Fibroblast of mammary gland (primary cell): ENCODE data around the gene HERC2.
"Not testable (repeated sequence)": the region's sequence is repeated elsewhere in the genome, so short reads cannot be mapped to it uniquely, and the experiment has no call there.

Source experiments
- DNase-seq: peaks from one replicate; pipeline ENCODE4 v3.0.0-alpha.2; 2010; ENCODE audit warnings: low read depth
- H3K4me3 ChIP-seq: 2 replicates; pipeline ENCODE4 v1.5.1; 2011; ENCODE audit warnings: low read depth, mild to moderate bottlenecking, low read length, moderate library complexity; ENCODE audit not compliant: control insufficient read depth
- TF ChIP-seq, protein P1 (sequence below): conservative IDR thresholded peaks from 2 replicates; pipeline ENCODE4 v1.5.1; 2011; ENCODE audit warnings: low read depth, low read length, inconsistent platforms; ENCODE audit not compliant: control insufficient read depth, insufficient read depth

The HERC2 gene

DNA sequence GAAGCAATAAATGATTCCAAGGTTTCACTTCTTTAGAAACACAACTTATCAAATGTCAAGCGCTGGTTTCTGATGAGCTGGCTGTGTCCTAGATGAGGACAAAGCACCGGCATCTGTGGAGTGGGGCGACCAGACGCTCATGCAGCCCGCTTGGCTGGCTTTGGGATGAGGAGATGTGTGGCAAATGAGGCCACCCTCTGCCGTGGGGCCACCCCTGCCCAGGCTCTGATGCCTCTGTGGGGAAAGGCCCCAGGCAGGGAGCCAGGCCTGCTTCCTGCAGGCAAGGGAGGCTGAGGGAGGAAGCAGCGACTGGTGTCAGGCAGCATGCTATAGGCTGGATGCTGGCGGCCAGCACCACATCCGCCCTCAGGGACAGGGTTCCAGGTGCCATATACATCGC is 102.9 kb downstream of the HERC2 start:
- TF ChIP-seq, protein P1, sequence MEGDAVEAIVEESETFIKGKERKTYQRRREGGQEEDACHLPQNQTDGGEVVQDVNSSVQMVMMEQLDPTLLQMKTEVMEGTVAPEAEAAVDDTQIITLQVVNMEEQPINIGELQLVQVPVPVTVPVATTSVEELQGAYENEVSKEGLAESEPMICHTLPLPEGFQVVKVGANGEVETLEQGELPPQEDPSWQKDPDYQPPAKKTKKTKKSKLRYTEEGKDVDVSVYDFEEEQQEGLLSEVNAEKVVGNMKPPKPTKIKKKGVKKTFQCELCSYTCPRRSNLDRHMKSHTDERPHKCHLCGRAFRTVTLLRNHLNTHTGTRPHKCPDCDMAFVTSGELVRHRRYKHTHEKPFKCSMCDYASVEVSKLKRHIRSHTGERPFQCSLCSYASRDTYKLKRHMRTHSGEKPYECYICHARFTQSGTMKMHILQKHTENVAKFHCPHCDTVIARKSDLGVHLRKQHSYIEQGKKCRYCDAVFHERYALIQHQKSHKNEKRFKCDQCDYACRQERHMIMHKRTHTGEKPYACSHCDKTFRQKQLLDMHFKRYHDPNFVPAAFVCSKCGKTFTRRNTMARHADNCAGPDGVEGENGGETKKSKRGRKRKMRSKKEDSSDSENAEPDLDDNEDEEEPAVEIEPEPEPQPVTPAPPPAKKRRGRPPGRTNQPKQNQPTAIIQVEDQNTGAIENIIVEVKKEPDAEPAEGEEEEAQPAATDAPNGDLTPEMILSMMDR = no peak
- DNase-seq = no peak
- H3K4me3 ChIP-seq = no peak overlapping the region

DNA sequence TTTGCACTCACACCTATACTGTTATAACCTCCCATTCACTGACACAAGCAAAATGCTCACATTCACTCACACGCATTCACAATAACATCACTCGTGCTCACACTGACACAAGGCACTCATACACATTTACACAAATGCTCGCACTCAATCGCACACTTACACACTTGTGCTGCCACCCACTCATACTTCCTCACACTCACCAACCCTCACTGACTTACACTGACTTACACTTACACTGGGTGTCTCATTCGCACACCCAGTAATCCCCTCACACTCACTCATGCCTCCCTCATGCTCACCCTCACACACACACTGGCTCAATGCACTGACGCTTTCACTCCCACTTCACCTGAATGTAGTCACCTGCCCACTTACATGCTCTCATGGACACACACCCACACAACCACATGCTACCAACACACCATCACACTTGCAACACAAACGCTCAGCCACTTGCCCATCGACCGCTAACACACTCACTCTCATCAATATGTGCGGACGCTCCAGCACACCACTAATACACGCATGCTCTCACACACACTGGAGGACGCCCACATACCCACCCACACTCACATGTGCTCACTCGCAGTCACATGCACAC is 104.9 kb downstream of the HERC2 start:
- DNase-seq, H3K4me3 ChIP-seq: not testable (repeated sequence)

DNA sequence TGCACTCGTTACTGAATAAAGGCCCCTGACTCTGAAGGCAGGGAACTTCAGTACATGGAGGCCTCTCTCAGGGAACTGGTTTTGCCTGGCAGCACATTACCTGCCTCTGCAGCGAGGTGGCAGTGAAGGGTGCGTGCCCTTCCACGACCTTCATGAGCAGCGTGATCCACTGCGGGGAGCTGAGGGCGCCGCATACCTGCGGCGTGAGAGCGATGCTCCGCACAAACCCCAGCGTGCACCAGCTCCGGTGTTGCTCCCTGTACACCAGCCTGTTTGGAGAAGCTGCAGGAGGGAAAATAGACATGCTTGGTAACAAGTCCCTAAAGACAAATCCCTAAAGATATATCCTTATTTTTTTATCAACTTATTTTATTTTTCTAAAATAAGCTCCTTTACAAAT is 106.5 kb downstream of the HERC2 start:
- not testable (repeated sequence) for H3K4me3 ChIP-seq, DNase-seq

DNA sequence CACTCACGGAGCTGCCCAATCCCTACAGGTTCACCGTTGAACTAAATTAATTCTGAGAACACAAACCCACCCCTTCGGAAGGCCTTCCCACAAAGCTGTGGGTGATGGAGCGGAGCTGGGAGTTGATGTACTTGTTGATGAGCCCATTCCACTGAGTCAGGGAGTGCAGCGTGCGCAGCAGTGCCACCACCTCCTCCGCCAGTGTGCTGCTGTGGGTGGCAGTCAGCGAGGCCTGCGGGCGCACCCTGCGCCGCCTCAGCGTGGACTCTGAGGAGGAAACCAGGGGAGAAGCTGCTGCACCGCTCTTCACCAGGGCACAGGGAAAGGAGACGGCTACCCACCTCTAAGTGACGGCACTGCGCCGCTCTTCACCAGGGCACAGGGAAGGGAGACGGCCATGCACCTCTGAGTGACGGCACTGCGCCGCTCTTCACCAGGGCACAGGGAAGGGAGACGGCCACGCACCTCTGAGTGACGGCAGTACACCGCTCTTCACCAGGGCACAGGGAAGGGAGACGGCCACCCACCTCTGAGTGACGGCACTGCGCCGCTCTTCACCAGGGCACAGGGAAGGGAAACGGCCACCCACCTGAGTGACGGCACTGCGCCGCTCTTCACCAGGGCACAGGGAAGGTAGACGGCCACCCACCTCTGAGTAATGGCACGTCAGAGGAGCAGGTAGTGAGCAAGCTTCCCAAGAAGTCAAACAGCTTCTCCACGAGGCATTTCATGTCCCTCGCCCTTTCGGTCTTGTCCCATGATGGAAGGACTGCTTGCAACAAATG is 107.8 kb downstream of the HERC2 start:
- DNase-seq, H3K4me3 ChIP-seq: not testable (repeated sequence)

DNA sequence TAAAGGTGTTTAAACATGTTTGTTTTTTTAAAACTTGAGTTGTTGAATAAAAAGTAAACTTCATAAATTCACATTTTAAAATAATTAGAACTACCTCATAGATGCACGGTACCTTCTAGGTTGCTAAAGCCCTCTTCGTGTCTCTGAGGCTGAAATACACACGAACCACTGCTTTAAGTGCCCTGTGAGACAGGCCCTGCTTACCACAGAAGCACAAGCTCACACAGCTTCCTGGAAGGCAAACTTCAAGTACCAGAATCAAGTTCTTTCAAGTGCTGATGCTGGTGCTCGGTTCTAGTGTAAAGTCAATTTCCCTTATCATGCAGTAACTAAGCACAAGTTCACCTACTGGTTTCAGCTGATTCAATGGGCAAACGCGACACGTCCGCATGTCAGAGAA is 108.6 kb downstream of the HERC2 start:
- H3K4me3 ChIP-seq, DNase-seq: not testable (repeated sequence)

DNA sequence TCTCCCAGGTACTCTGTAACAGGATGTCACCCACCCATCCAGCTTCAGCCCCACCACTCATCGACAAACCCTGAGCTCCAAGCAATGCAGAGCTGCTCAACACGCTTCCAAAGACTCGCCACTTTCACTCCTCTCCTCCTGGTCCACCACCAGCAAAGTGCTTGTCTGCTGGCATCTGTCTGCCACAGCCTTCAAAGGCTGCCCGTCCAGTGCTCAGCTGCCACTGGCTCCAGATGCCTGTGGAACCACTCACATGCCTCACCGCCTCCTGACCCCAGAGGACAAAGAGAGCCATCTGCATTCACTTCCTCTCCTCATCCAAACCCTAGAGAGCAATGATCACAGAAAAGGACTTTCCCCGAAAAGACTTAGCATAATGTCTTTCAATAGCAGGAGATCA is 113.4 kb downstream of the HERC2 start:
- DNase-seq = no peak
- TF ChIP-seq, protein P1 = no peak
- H3K4me3 ChIP-seq = no peak overlapping the region

DNA sequence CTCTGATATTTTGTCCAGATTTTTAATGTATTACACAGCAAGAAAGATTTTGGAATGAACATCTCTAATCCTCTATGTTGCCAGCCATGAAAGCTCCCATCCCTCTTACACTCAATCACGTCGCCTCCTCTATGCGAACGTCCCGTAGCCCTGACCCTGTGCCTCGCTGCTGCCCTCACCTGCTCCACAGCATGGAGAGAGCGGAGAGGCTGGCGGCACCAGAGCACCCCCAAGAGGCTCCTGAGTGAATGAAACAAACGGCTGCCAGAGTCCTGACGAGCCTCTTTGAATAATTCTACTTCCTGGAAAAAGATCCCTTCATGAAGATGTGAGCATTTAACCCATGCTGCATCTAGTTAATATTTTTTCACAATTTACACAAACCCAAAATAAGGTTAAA is 116.3 kb downstream of the HERC2 start:
- not testable (repeated sequence) for H3K4me3 ChIP-seq

DNA sequence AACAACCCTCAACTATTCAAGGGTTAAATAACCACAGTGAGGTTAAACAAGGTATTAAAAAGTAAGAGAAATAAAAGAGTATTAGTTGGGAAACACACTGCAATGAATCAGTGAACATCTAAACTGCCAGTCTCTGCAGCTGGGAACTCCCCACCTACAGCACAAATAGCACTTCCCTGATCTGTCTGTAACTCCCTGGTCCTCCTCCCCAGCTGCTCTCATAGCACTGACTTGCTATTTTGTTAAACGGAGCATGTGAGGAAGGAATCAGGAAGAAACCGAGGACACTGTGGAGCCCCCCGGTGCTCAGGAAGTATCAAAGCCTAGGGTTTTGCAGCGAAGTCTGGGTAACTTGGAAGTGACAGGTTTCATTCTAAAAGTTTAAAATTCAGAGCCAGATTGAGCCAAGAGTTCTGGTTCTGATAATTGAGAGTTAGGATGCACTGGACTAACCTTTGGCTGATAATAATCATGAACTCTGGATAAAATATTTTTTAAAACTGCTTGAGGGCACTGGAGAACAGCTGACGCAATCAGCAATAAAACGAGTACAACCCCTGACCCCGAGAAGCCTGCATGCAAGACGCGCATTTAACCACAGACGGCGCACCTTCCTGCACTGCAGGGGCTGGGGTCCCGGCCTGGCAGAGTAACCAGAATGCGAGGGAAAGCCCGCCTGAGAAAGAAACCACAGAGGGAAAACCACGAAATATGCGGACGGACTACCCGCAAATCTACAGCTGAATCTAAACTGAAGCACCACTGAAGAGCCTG is 118.7 kb downstream of the HERC2 start:
- H3K4me3 ChIP-seq, DNase-seq: not testable (repeated sequence)

More for the DNA sequence above, 116.3 kb downstream of the HERC2 start:
- not testable (repeated sequence) for DNase-seq

DNA sequence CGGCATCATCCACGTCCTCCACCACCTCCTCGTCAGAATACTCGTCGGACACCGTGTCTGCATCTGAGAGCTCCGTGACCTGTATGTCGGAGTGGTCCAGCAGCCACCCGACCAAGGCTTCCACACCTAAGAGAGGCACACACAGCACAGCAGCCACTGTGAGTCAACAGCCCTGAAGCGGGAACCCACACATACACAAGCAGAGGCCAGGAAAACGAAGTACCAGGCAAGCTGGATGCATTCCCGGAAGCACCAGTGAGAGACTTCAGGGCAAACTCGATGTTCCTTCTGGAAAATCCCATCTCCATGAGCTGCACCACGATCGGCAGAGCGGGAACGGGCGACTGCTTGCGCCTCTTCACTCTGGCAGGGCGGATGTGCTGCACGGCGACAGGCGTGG is 119.9 kb downstream of the HERC2 start:
- not testable (repeated sequence) for H3K4me3 ChIP-seq, DNase-seq

DNA sequence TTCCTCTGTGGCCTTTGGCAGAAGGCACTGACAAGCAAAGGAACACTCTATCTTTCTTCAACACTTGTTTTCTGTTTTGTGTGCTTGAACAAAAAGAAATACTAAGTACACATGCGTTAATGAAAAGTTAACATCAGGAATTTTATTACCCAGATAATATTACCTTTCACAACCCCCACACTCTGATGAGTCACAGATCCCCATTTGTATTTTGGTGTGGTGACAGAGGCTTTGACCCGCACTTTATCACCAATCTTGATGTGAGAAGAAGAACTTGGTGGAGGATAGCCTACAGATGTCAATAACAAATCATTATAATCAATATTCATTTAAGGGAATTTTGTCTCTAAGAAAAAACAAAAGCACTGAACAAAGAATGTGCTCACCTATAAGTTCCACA is 123.8 kb downstream of the HERC2 start:
- DNase-seq, H3K4me3 ChIP-seq: not testable (repeated sequence)

DNA sequence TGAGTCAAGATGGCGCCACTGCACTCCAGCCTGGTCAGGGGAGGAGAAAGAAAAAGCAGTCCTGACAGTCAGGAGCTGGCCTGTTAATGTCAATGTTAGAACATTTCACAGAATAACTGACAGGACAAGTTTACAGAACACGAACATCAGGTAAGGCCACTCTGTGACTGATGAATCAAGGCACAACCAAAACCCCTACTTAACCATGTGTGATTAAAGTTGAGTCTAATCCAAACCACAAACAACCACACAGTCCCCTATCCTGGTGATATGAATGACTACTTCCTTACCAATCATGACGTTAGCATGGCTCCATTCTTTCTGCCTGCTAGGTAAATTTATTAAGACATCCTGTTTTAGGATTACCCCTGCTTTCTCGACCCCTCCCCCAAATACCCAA is 124.3 kb downstream of the HERC2 start:
- DNase-seq, H3K4me3 ChIP-seq: not testable (repeated sequence)

DNA sequence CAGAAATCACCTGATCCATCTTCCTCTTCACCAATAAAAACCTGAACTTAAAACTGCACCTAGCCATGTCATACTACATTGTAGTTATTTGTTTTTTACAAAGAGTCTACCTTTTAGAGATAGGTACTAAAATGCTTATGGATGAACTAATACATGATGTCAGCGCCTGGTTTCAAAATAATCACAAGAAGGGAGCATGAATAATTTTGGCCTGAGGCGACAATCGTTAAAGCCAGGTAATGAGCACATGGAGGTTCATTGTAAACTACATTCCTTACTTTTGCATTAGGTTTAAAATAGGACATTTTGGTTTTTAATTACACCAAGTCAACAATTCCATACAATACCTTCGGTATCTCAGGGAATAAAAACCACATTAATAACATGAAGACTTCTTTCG is 125.4 kb downstream of the HERC2 start:
- not testable (repeated sequence) for H3K4me3 ChIP-seq

More for the DNA sequence above, 125.4 kb downstream of the HERC2 start:
- DNase-seq = not testable (repeated sequence)
